ENCODE data around the gene KCNJ6.

DNA sequence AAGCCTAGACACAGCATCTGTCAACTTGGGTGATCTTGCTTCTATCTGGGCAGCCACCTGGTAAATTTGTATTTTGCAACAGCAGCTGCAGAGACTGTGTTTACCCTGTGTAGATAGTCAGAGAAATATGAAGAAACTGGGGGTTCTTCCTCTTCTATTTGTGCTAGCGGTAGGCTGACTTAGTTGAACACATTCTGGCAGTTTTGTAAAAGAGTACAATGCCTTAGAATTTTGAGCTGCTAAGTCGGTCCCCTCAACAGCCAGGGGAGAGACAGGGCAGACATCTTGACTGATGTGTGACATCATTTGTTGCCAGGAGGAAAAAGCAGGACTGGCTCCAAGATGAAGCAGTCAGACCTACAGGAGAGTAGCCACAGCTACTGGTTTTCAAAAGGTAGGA is 53.7 kb downstream of the KCNJ6 start:
- TF ChIP-seq, protein P1, sequence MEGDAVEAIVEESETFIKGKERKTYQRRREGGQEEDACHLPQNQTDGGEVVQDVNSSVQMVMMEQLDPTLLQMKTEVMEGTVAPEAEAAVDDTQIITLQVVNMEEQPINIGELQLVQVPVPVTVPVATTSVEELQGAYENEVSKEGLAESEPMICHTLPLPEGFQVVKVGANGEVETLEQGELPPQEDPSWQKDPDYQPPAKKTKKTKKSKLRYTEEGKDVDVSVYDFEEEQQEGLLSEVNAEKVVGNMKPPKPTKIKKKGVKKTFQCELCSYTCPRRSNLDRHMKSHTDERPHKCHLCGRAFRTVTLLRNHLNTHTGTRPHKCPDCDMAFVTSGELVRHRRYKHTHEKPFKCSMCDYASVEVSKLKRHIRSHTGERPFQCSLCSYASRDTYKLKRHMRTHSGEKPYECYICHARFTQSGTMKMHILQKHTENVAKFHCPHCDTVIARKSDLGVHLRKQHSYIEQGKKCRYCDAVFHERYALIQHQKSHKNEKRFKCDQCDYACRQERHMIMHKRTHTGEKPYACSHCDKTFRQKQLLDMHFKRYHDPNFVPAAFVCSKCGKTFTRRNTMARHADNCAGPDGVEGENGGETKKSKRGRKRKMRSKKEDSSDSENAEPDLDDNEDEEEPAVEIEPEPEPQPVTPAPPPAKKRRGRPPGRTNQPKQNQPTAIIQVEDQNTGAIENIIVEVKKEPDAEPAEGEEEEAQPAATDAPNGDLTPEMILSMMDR (IDR thresholded peaks at IDR 0.05; ENCODE audit: low read depth, low read length, missing input control) = no peak
- TF ChIP-seq FOXA2 (IDR thresholded peaks at IDR 0.05) = peak; percentile 67

All from liver (tissue), 2 donors.